Measurements from ENCODE around the gene OR2AE1.

The OR2AE1 gene

GRCh38 chr7:99860281-99861127 is 16.3 kb downstream of the OR2AE1 start:
- no peak for DNase-seq (ENCODE audit: low read depth in 2 of 2)

GRCh38 chr7:99855236-99855635 is 21.6 kb downstream of the OR2AE1 start:
- no peak for DNase-seq (ENCODE audit: low read depth in 2 of 2)

- no peak for DNase-seq (ENCODE audit: low read depth in 2 of 2)
Measured at GRCh38 chr7:99848420-99849216, 28.2 kb downstream of the OR2AE1 start.

GRCh38 chr7:99844328-99844727 is 32.5 kb downstream of the OR2AE1 start:
- no peak for DNase-seq (ENCODE audit: low read depth in 2 of 2)

GRCh38 chr7:99843808-99844207 is 33.0 kb downstream of the OR2AE1 start:
- DNase-seq (ENCODE audit: low read depth in 2 of 2) = no peak

- DNase-seq (ENCODE audit: low read depth in 2 of 2) = no peak
Measured at GRCh38 chr7:99842926-99843325, 33.9 kb downstream of the OR2AE1 start.

GRCh38 chr7:99840136-99840869 is 36.5 kb downstream of the OR2AE1 start:
- DNase-seq (ENCODE audit: low read depth in 2 of 2) = no peak

- DNase-seq (ENCODE audit: low read depth in 2 of 2) = no peak
Measured at GRCh38 chr7:99839287-99840021, 37.4 kb downstream of the OR2AE1 start.

- no peak for DNase-seq (ENCODE audit: low read depth in 2 of 2)
Measured at GRCh38 chr7:99837649-99838361, 39.0 kb downstream of the OR2AE1 start.

GRCh38 chr7:99835189-99835588 is 41.6 kb downstream of the OR2AE1 start:
- no peak for DNase-seq (ENCODE audit: low read depth in 2 of 2)

- DNase-seq (ENCODE audit: low read depth in 2 of 2) = no peak
Measured at GRCh38 chr7:99834382-99834781, 42.5 kb downstream of the OR2AE1 start.

GRCh38 chr7:99833289-99833877 is 43.5 kb downstream of the OR2AE1 start:
- DNase-seq (ENCODE audit: low read depth in 2 of 2) = no peak

GRCh38 chr7:99831595-99831994 is 45.2 kb downstream of the OR2AE1 start:
- DNase-seq (ENCODE audit: low read depth in 2 of 2) = no peak

GRCh38 chr7:99829524-99830160 is 47.2 kb downstream of the OR2AE1 start:
- DNase-seq (ENCODE audit: low read depth in 2 of 2) = no peak

GRCh38 chr7:99828811-99829210 is 48.0 kb downstream of the OR2AE1 start:
- DNase-seq (ENCODE audit: low read depth in 2 of 2) = no peak

GRCh38 chr7:99827040-99827778 is 49.6 kb downstream of the OR2AE1 start:
- no peak for DNase-seq (ENCODE audit: low read depth in 2 of 2)
